ENCODE data around the gene MAGI1.

Gene MAGI1

DNA sequence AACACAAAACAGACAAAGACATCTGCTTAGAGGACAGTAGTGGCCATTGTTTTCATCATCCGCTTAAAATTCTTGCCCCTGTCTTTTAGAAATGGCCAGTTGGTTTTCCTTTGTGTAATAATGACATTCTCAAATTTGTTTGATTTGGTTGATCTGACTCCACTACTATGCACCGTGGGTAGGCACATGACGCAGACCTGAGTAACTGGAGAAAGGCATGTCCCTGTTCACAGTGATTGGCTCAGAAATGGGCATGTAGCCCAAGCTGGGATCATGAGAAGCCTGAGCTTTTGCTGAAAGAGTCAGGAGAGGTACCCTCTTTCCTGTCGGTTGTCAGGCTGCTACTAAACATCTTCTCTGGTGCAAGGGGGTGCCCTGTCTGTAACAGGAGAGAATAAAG lies 36.6 kb upstream of the MAGI1 start:
- H3K27ac ChIP-seq, result no peak overlapping the region
- no peak for TF ChIP-seq ZFX (IDR thresholded peaks at IDR 0.05)
- TF ChIP-seq, protein P1, sequence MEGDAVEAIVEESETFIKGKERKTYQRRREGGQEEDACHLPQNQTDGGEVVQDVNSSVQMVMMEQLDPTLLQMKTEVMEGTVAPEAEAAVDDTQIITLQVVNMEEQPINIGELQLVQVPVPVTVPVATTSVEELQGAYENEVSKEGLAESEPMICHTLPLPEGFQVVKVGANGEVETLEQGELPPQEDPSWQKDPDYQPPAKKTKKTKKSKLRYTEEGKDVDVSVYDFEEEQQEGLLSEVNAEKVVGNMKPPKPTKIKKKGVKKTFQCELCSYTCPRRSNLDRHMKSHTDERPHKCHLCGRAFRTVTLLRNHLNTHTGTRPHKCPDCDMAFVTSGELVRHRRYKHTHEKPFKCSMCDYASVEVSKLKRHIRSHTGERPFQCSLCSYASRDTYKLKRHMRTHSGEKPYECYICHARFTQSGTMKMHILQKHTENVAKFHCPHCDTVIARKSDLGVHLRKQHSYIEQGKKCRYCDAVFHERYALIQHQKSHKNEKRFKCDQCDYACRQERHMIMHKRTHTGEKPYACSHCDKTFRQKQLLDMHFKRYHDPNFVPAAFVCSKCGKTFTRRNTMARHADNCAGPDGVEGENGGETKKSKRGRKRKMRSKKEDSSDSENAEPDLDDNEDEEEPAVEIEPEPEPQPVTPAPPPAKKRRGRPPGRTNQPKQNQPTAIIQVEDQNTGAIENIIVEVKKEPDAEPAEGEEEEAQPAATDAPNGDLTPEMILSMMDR (conservative IDR thresholded peaks at IDR 0.05), result no peak

DNA sequence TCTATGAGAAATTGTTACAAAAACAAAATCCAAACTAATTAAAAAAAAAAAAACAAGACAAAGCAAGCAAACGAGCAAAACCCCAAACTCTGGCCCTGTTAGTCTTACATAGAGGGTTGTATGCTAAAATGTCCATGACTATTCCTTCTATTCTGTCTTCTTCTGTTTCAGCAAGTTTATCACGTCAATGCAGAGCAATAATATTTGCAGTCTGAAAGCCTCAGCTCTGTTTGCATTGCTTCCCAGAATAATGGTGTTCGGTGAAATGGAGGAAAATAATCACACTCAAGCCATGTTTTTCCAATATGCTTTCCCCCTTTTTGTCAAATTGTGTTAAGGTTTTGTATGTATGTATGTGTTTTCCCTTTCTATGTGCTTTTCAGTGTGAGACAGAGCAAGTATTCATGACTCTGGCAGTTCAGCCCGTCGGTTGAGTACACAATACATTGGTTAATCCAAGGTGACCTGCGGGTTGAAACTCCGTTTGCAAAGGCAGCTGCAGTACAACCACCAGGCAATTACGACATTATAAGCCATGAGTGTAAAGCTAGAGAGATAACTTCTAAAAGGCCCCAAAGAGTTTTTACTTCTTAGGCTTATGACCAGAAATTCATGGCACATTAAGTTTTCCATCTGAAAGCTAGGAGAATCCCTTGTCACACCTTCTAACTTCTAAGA lies 34.9 kb upstream of the MAGI1 start:
- TF ChIP-seq, protein P1 (conservative IDR thresholded peaks at IDR 0.05), result no peak
- no peak for TF ChIP-seq ZFX (IDR thresholded peaks at IDR 0.05)
- H3K27ac ChIP-seq, result no peak overlapping the region

DNA sequence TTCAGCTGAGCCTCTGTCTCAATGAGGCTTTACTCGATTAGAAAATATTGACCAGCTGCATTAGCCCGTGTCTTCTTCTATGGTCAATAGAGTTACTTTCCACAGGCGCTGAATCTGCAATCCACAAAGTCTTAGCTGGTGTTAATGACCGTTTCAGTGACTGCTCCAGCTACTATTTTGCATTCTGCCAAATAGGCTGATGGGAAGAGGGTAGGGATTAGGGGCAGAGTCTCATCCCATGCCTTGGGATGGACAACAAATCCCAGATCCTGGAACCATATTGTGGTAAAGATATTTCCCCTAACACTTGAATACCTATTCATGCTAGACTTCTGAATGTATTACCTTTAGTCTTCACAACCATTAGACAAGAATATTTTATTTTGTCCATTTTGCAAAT lies 29.5 kb upstream of the MAGI1 start:
- TF ChIP-seq, protein P1 (conservative IDR thresholded peaks at IDR 0.05), result no peak
- TF ChIP-seq ZFX (IDR thresholded peaks at IDR 0.05), result no peak
- no peak overlapping the region for H3K27ac ChIP-seq

DNA sequence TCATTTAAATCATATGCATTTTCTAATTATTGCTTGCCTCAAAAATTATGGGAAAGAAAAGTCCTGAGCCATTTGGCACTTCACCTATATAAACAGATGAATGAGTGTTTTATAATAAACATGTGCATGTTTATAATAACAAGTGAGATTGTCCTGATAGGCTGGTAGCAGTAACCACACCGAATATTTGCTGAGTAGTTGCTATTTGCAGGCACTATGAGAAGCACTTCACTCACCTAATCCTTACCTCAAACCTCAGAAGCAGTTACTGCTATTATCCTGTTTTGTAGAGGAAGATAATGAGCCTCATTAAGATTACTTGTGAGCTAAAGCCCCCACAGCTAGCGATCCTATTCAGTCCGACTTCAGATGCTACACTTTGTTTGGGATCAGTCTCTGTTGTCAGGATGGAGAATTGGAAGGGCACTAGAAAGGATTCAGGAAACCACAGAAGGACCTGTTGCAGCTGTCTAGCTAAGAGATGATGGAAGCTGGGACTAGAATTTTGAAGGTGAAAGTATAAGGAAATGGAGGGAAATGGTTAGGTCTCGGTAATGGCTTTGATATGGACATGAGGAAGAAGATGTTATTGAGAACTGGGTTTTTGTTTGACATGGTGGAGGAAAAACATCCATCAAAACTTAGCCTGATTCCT lies 28.4 kb upstream of the MAGI1 start:
- TF ChIP-seq, protein P1 (conservative IDR thresholded peaks at IDR 0.05), result no peak
- no peak for TF ChIP-seq ZFX (IDR thresholded peaks at IDR 0.05)
- no peak overlapping the region for H3K27ac ChIP-seq

DNA sequence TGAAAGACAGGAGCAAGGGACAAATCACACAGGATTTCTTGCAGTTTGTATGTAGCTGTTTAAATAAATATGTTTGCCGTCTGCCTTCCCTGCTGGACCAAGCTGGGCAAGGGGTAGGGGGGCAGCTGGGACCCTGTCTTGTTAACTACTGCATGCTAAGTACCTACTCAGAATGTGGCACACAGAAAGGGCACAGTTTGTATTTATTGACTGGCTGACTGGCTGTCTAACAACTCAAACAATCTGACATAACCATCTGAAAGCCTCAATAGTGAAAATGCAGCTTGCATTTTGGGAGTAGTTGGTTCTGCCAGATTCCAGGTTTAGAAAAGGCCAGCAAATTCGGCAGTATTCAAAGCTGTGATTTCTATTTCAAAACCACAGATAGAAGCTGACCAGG lies 16.6 kb upstream of the MAGI1 start:
- TF ChIP-seq ZFX (IDR thresholded peaks at IDR 0.05), result no peak
- TF ChIP-seq, protein P1 (conservative IDR thresholded peaks at IDR 0.05), result no peak
- H3K27ac ChIP-seq, result no peak overlapping the region; the same call in 1 of the 2 replicates

DNA sequence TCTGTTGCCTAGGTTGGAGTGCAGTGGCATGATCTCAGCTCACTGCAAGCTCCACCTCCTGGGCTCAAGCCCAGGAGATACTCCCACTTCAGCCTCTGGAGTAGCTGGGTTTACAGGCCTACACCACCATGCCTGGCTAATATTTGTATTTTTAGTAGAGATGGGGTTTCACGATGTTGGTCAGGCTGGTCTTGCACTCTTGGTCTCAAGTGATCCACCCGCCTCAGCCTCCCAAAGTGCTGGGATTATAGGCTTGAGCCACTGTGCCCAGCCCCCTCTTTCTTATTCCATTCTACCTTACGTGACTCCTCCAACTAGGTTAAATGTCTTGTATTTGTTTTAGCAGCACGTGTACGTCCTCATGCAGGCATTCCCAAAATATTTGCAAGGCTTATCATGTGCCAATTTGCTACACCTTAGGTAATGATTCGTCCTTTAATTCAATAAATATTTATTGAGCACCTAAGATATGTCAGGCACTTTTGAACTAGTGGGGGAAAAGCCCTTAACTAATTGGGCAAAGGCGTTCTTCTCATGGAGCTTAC lies 14.9 kb upstream of the MAGI1 start:
- peak overlapping the region; percentile 65 for H3K27ac ChIP-seq
- TF ChIP-seq ZFX (IDR thresholded peaks at IDR 0.05), result no peak
- TF ChIP-seq, protein P1 (conservative IDR thresholded peaks at IDR 0.05), result no peak

All from C4-2B (cell line).